NT2/D1 (cell line): ENCODE measurements around the gene TAOK1.

Experiments
- YY1 ChIP-seq: IDR thresholded peaks from 2 replicates; pipeline ENCODE4 v1.6.1; 2011; ENCODE audit not compliant: insufficient read length, insufficient read depth
- ZNF274 ChIP-seq: IDR thresholded peaks from 2 replicates; pipeline ENCODE4 v1.6.1; 2011; ENCODE audit warnings: mild to moderate bottlenecking, low read depth, low read length

- TF ChIP-seq ZNF274 (no peak), YY1 (no peak)
Observed at GRCh38 chr17:29420128-29420527, 30.0 kb downstream of the TAOK1 start.
